Stimulated activated CD4-positive, alpha-beta T cell treated with anti-CD3 and anti-CD28 coated beads, Interleukin-12 subunit alpha, Interleukin-12 subunit beta, amount 100 ng/mL, for 48 hours (primary cell): ENCODE measurements around the gene CACNA1C.
"Not testable (repeated sequence)": the region's sequence is repeated elsewhere in the genome, so short reads cannot be mapped to it uniquely, and the experiment has no call there.

Source experiments
- DNase-seq, 3 donors: peaks; one replicate each; pipeline ENCODE4 v3.0.0-alpha.2; 2020; ENCODE audit warnings: low read depth in 2 of 3, low spot score in 1 of 3

CACNA1C gene

GRCh38 chr12:2074792-2075191 is 22.0 kb downstream of the CACNA1C start:
- DNase-seq = no peak

- no peak for DNase-seq
These were observed 22.9 kb downstream of the CACNA1C start for GRCh38 chr12:2075508-2076195.

- no peak for DNase-seq
These were observed 23.4 kb downstream of the CACNA1C start for GRCh38 chr12:2076196-2076570.

GRCh38 chr12:2076728-2077127 is 23.9 kb downstream of the CACNA1C start:
- DNase-seq = no peak

- no peak for DNase-seq
These were observed 27.8 kb downstream of the CACNA1C start for GRCh38 chr12:2080604-2081003.

GRCh38 chr12:2082321-2082720 is 29.5 kb downstream of the CACNA1C start:
- no peak for DNase-seq

- no peak for DNase-seq
These were observed 30.2 kb downstream of the CACNA1C start for GRCh38 chr12:2083008-2083407.

- DNase-seq = no peak
These were observed 30.8 kb downstream of the CACNA1C start for GRCh38 chr12:2083561-2083960.

- DNase-seq = no peak
These were observed 31.9 kb downstream of the CACNA1C start for GRCh38 chr12:2084553-2085296.

GRCh38 chr12:2092354-2092753 is 39.6 kb downstream of the CACNA1C start:
- no peak for DNase-seq

GRCh38 chr12:2092890-2093289 is 40.1 kb downstream of the CACNA1C start:
- no peak for DNase-seq

- DNase-seq = no peak
These were observed 41.8 kb downstream of the CACNA1C start for GRCh38 chr12:2094597-2094996.

GRCh38 chr12:2095878-2096277 is 43.1 kb downstream of the CACNA1C start:
- DNase-seq = no peak

- DNase-seq = no peak
These were observed 44.8 kb downstream of the CACNA1C start for GRCh38 chr12:2097617-2098016.

GRCh38 chr12:2098852-2099251 is 46.1 kb downstream of the CACNA1C start:
- DNase-seq = no peak

- DNase-seq = no peak
These were observed 46.8 kb downstream of the CACNA1C start for GRCh38 chr12:2099595-2099994.

GRCh38 chr12:2101359-2101758 is 48.6 kb downstream of the CACNA1C start:
- no peak for DNase-seq

GRCh38 chr12:2101771-2102170 is 49.0 kb downstream of the CACNA1C start:
- no peak for DNase-seq

GRCh38 chr12:2102736-2103135 is 49.9 kb downstream of the CACNA1C start:
- DNase-seq = not testable (repeated sequence)

GRCh38 chr12:2105387-2105786 is 52.6 kb downstream of the CACNA1C start:
- not testable (repeated sequence) for DNase-seq

GRCh38 chr12:2108166-2108565 is 55.4 kb downstream of the CACNA1C start:
- DNase-seq = no peak

GRCh38 chr12:2108975-2109671 is 56.3 kb downstream of the CACNA1C start:
- DNase-seq = no peak
